Neutrophil (primary cell): Measurements from ENCODE around the gene PHOSPHO2.

Experiments
- H3K27ac ChIP-seq: fragments of 200-600 bp; sonication (generic); 2 replicates; pipeline ENCODE4 v1.5.1; 2016; ENCODE audit warnings: mild to moderate bottlenecking, moderate library complexity
- H3K27me3 ChIP-seq: fragments of 200-600 bp; sonication (generic); 2 replicates; pipeline ENCODE4 v1.6.0; 2016; ENCODE audit warnings: mild to moderate bottlenecking
- H3K36me3 ChIP-seq: fragments of 200-600 bp; sonication (generic); 2 replicates; pipeline ENCODE4 v1.5.1; 2017
- H3K4me1 ChIP-seq, 2 experiments: fragments of 200-600 bp in 1 of 2; sonication (generic) in 1 of 2; 1 replicate in 1 of 2; 2 replicates in 1 of 2; pipeline versions ENCODE4 v1.5.1 to v1.6.1; 2013 to 2016; ENCODE audit warnings: low read depth in 1 of 2, low read length in 1 of 2, mild to moderate bottlenecking in 1 of 2, moderate library complexity in 1 of 2; ENCODE audit not compliant: control insufficient read depth in 1 of 2, insufficient read depth in 1 of 2
- H3K4me3 ChIP-seq, 2 experiments: fragments of 200-600 bp in 1 of 2; sonication (generic) in 1 of 2; 1 replicate in 1 of 2; 2 replicates in 1 of 2; pipeline ENCODE4 v1.5.1; 2013 to 2016; ENCODE audit warnings: low read depth in 1 of 2, low read length in 1 of 2, mild to moderate bottlenecking in 1 of 2, moderate library complexity in 1 of 2
- H3K9me3 ChIP-seq: fragments of 200-600 bp; sonication (generic); 2 replicates; pipeline ENCODE4 v1.5.1; 2016
- CTCF ChIP-seq: fragments of 200-600 bp; sonication (generic); IDR thresholded peaks from 2 replicates; pipeline ENCODE4 v1.5.1; 2016; ENCODE audit warnings: antibody characterized with exemption

Gene PHOSPHO2

GRCh38 chr2:169694113-169694893, at the start of gene PHOSPHO2, which contains the start of gene CFAP210:
TSS of gene PHOSPHO2 (plus strand) at chr2:169694469. CDS start at chr2:169700972, 6,503 bp downstream.
TSS of gene CFAP210 (minus strand) at chr2:169694405. CDS start at chr2:169694327, 78 bp downstream.
- Histone ChIP-seq H3K36me3 (no peaks in the 10 kb centered on the region), H3K4me3 (peak within 1 kb of the TSS; percentile 67 to 74), H3K4me1 (peaks cover 12 to 13% of the 10 kb centered on the region in 2 experiments), H3K9me3 (no peaks in the 10 kb centered on the region), H3K27ac (peak within 1 kb of the TSS; percentile 79), H3K27me3 (peaks cover 14% of the 10 kb centered on the region)
- no peak for TF ChIP-seq CTCF

GRCh38 chr2:169647496-169647895, 46.8 kb upstream of the PHOSPHO2 start:
- Histone ChIP-seq H3K36me3 (no peaks in the 10 kb centered on the region), H3K4me3 (no peak overlapping the region), H3K27me3 (peaks cover 9% of the 10 kb centered on the region), H3K27ac (no peak overlapping the region), H3K9me3 (no peaks in the 10 kb centered on the region), H3K4me1 (peaks cover 0 to 2% of the 10 kb centered on the region in 2 experiments)
- no peak for TF ChIP-seq CTCF

- Histone ChIP-seq H3K36me3 (no peaks in the 10 kb centered on the region), H3K4me1 (no peaks in the 10 kb centered on the region), H3K27ac (no peak overlapping the region), H3K9me3 (no peaks in the 10 kb centered on the region), H3K27me3 (peaks cover 9% of the 10 kb centered on the region), H3K4me3 (no peak overlapping the region)
- no peak for TF ChIP-seq CTCF
Observed at GRCh38 chr2:169649278-169649677, 45.0 kb upstream of the PHOSPHO2 start.

- Histone ChIP-seq H3K36me3 (no peaks in the 10 kb centered on the region), H3K4me1 (no peaks in the 10 kb centered on the region), H3K27ac (no peak overlapping the region), H3K9me3 (no peaks in the 10 kb centered on the region), H3K27me3 (peaks cover 8% of the 10 kb centered on the region), H3K4me3 (no peak overlapping the region)
- no peak for TF ChIP-seq CTCF
Observed at GRCh38 chr2:169653636-169654035, 40.6 kb upstream of the PHOSPHO2 start.

GRCh38 chr2:169656164-169656563, 38.1 kb upstream of the PHOSPHO2 start:
- H3K36me3 ChIP-seq, result no peaks in the 10 kb centered on the region
- H3K27ac ChIP-seq, result no peak overlapping the region
- no peak overlapping the region for H3K4me3 ChIP-seq
- H3K27me3 ChIP-seq, result no peaks in the 10 kb centered on the region
- peaks cover 0 to 7% of the 10 kb centered on the region in 2 experiments for H3K4me1 ChIP-seq
- no peaks in the 10 kb centered on the region for H3K9me3 ChIP-seq
- no peak for TF ChIP-seq CTCF
